ENCODE data around the gene PCED1A.
A peak's percentile ranks its signal among the peaks of the same experiment; 100 is the strongest.

Gene PCED1A

GRCh38 chr20:2864626-2865025 is 24.2 kb upstream of the PCED1A start:
- no peaks in the 10 kb centered on the region for H3K27me3 ChIP-seq (ENCODE audit: control insufficient read depth, insufficient read depth, low read length)
- peaks cover 9% of the 10 kb centered on the region for H3K36me3 ChIP-seq (ENCODE audit: control insufficient read depth, insufficient read depth, low read length)
- H3K4me3 ChIP-seq (ENCODE audit: low read depth, low read length): no peak overlapping the region
- no peaks in the 10 kb centered on the region for H3K9me3 ChIP-seq (ENCODE audit: control insufficient read depth, insufficient read depth, low read length)
- no peaks in the 10 kb centered on the region for H3K4me1 ChIP-seq (ENCODE audit: control insufficient read depth, insufficient read depth, low read length)
- H3K9ac ChIP-seq (ENCODE audit: low read depth, low read length): no peak overlapping the region

GRCh38 chr20:2859330-2860121 is 19.1 kb upstream of the PCED1A start:
- no peaks in the 10 kb centered on the region for H3K9me3 ChIP-seq (ENCODE audit: control insufficient read depth, insufficient read depth, low read length)
- no peaks in the 10 kb centered on the region for H3K4me1 ChIP-seq (ENCODE audit: control insufficient read depth, insufficient read depth, low read length)
- H3K9ac ChIP-seq (ENCODE audit: low read depth, low read length): no peak overlapping the region
- no peak overlapping the region for H3K4me3 ChIP-seq (ENCODE audit: low read depth, low read length)
- no peaks in the 10 kb centered on the region for H3K27me3 ChIP-seq (ENCODE audit: control insufficient read depth, insufficient read depth, low read length)
- H3K36me3 ChIP-seq (ENCODE audit: control insufficient read depth, insufficient read depth, low read length): peaks cover 6% of the 10 kb centered on the region

GRCh38 chr20:2858591-2858990 is 18.1 kb upstream of the PCED1A start:
- H3K36me3 ChIP-seq (ENCODE audit: control insufficient read depth, insufficient read depth, low read length): peaks cover 3% of the 10 kb centered on the region
- no peaks in the 10 kb centered on the region for H3K4me1 ChIP-seq (ENCODE audit: control insufficient read depth, insufficient read depth, low read length)

GRCh38 chr20:2851086-2851485 is 10.6 kb upstream of the PCED1A start:
- Histone ChIP-seq H3K36me3 (ENCODE audit: control insufficient read depth, insufficient read depth, low read length) (no peaks in the 10 kb centered on the region), H3K9ac (ENCODE audit: low read depth, low read length) (no peak overlapping the region), H3K4me1 (ENCODE audit: control insufficient read depth, insufficient read depth, low read length) (no peaks in the 10 kb centered on the region), H3K27me3 (ENCODE audit: control insufficient read depth, insufficient read depth, low read length) (no peaks in the 10 kb centered on the region), H3K9me3 (ENCODE audit: control insufficient read depth, insufficient read depth, low read length) (no peaks in the 10 kb centered on the region), H3K4me3 (ENCODE audit: low read depth, low read length) (no peak overlapping the region)

More at GRCh38 chr20:2858591-2858990, 18.1 kb upstream of the PCED1A start:
- H3K4me3 ChIP-seq (ENCODE audit: low read depth, low read length): no peak overlapping the region
- H3K9ac ChIP-seq (ENCODE audit: low read depth, low read length): no peak overlapping the region
- H3K9me3 ChIP-seq (ENCODE audit: control insufficient read depth, insufficient read depth, low read length): no peaks in the 10 kb centered on the region
- H3K27me3 ChIP-seq (ENCODE audit: control insufficient read depth, insufficient read depth, low read length): no peaks in the 10 kb centered on the region

- Histone ChIP-seq H3K4me1 (ENCODE audit: control insufficient read depth, insufficient read depth, low read length) (no peaks in the 10 kb centered on the region), H3K27me3 (ENCODE audit: control insufficient read depth, insufficient read depth, low read length) (no peaks in the 10 kb centered on the region), H3K9me3 (ENCODE audit: control insufficient read depth, insufficient read depth, low read length) (no peaks in the 10 kb centered on the region), H3K4me3 (ENCODE audit: low read depth, low read length) (no peak overlapping the region), H3K36me3 (ENCODE audit: control insufficient read depth, insufficient read depth, low read length) (no peaks in the 10 kb centered on the region), H3K9ac (ENCODE audit: low read depth, low read length) (no peak overlapping the region)
Measured at GRCh38 chr20:2849529-2849928, 9.1 kb upstream of the PCED1A start.

- no peak overlapping the region for H3K4me3 ChIP-seq (ENCODE audit: low read depth, low read length)
- H3K9me3 ChIP-seq (ENCODE audit: control insufficient read depth, insufficient read depth, low read length): no peaks in the 10 kb centered on the region
Measured at GRCh38 chr20:2847802-2848201, 7.3 kb upstream of the PCED1A start.

GRCh38 chr20:2846698-2847097 is 6.2 kb upstream of the PCED1A start:
- Histone ChIP-seq H3K9ac (ENCODE audit: low read depth, low read length) (no peak overlapping the region), H3K4me3 (ENCODE audit: low read depth, low read length) (no peak overlapping the region), H3K9me3 (ENCODE audit: control insufficient read depth, insufficient read depth, low read length) (no peaks in the 10 kb centered on the region), H3K4me1 (ENCODE audit: control insufficient read depth, insufficient read depth, low read length) (no peaks in the 10 kb centered on the region), H3K36me3 (ENCODE audit: control insufficient read depth, insufficient read depth, low read length) (no peaks in the 10 kb centered on the region), H3K27me3 (ENCODE audit: control insufficient read depth, insufficient read depth, low read length) (no peaks in the 10 kb centered on the region)

More at GRCh38 chr20:2847802-2848201, 7.3 kb upstream of the PCED1A start:
- H3K4me1 ChIP-seq (ENCODE audit: control insufficient read depth, insufficient read depth, low read length): no peaks in the 10 kb centered on the region
- H3K27me3 ChIP-seq (ENCODE audit: control insufficient read depth, insufficient read depth, low read length): no peaks in the 10 kb centered on the region
- no peak overlapping the region for H3K9ac ChIP-seq (ENCODE audit: low read depth, low read length)
- H3K36me3 ChIP-seq (ENCODE audit: control insufficient read depth, insufficient read depth, low read length): no peaks in the 10 kb centered on the region

- H3K4me1 ChIP-seq (ENCODE audit: control insufficient read depth, insufficient read depth, low read length): no peaks in the 10 kb centered on the region
- H3K4me3 ChIP-seq (ENCODE audit: low read depth, low read length): no peak overlapping the region
- no peaks in the 10 kb centered on the region for H3K9me3 ChIP-seq (ENCODE audit: control insufficient read depth, insufficient read depth, low read length)
- no peaks in the 10 kb centered on the region for H3K27me3 ChIP-seq (ENCODE audit: control insufficient read depth, insufficient read depth, low read length)
- no peak overlapping the region for H3K9ac ChIP-seq (ENCODE audit: low read depth, low read length)
- H3K36me3 ChIP-seq (ENCODE audit: control insufficient read depth, insufficient read depth, low read length): peaks cover 2% of the 10 kb centered on the region
Measured at GRCh38 chr20:2845607-2846006, 5.2 kb upstream of the PCED1A start.

GRCh38 chr20:2840967-2841531 is 594 bp upstream of the PCED1A start:
- Histone ChIP-seq H3K4me3 (ENCODE audit: low read depth, low read length) (peak overlapping the region; percentile 89), H3K9me3 (ENCODE audit: control insufficient read depth, insufficient read depth, low read length) (no peaks in the 10 kb centered on the region), H3K4me1 (ENCODE audit: control insufficient read depth, insufficient read depth, low read length) (no peaks in the 10 kb centered on the region), H3K27me3 (ENCODE audit: control insufficient read depth, insufficient read depth, low read length) (peaks cover 18% of the 10 kb centered on the region), H3K36me3 (ENCODE audit: control insufficient read depth, insufficient read depth, low read length) (peaks cover 6% of the 10 kb centered on the region), H3K9ac (ENCODE audit: low read depth, low read length) (no peak overlapping the region)

GRCh38 chr20:2839732-2840137 is 720 bp downstream of the PCED1A start:
- H3K9me3 ChIP-seq (ENCODE audit: control insufficient read depth, insufficient read depth, low read length): no peaks in the 10 kb centered on the region
- H3K4me1 ChIP-seq (ENCODE audit: control insufficient read depth, insufficient read depth, low read length): no peaks in the 10 kb centered on the region
- peaks cover 18% of the 10 kb centered on the region for H3K27me3 ChIP-seq (ENCODE audit: control insufficient read depth, insufficient read depth, low read length)
- H3K4me3 ChIP-seq (ENCODE audit: low read depth, low read length): peak overlapping the region; percentile 89
- no peak overlapping the region for H3K9ac ChIP-seq (ENCODE audit: low read depth, low read length)
- peaks cover 6% of the 10 kb centered on the region for H3K36me3 ChIP-seq (ENCODE audit: control insufficient read depth, insufficient read depth, low read length)

GRCh38 chr20:2838847-2839671 is 1.4 kb downstream of the PCED1A start:
- Histone ChIP-seq H3K9ac (ENCODE audit: low read depth, low read length) (no peak overlapping the region), H3K27me3 (ENCODE audit: control insufficient read depth, insufficient read depth, low read length) (peaks cover 18% of the 10 kb centered on the region), H3K4me1 (ENCODE audit: control insufficient read depth, insufficient read depth, low read length) (no peaks in the 10 kb centered on the region), H3K36me3 (ENCODE audit: control insufficient read depth, insufficient read depth, low read length) (peaks cover 6% of the 10 kb centered on the region), H3K9me3 (ENCODE audit: control insufficient read depth, insufficient read depth, low read length) (no peaks in the 10 kb centered on the region), H3K4me3 (ENCODE audit: low read depth, low read length) (no peak overlapping the region)
